LNCaP clone FGC (cell line): Measurements from ENCODE around the gene NANOS2.

Experiments used
- DNase-seq: peaks from one replicate; pipeline ENCODE4 v3.0.0-alpha.2; 2011; ENCODE audit warnings: low read depth
- H3K4me3 ChIP-seq: 2 replicates; pipeline ENCODE4 v1.5.1; 2011; ENCODE audit warnings: mild to moderate bottlenecking, low read depth, low read length, control low read depth
- CTCF ChIP-seq: IDR thresholded peaks from 2 replicates; pipeline ENCODE4 v1.5.1; 2012; ENCODE audit warnings: mild to moderate bottlenecking; ENCODE audit not compliant: control insufficient read depth, insufficient read depth; ENCODE audit errors: extremely low read depth

Gene NANOS2

GRCh38 chr19:45940515-45940805 is 25.9 kb upstream of the NANOS2 start:
- TF ChIP-seq CTCF, result no peak
- no peak overlapping the region for H3K4me3 ChIP-seq
- no peak for DNase-seq

GRCh38 chr19:45939792-45940514 is 25.4 kb upstream of the NANOS2 start:
- H3K4me3 ChIP-seq, result no peak overlapping the region
- no peak for TF ChIP-seq CTCF
- no peak for DNase-seq

GRCh38 chr19:45938733-45939319 is 24.2 kb upstream of the NANOS2 start:
- no peak overlapping the region for H3K4me3 ChIP-seq
- TF ChIP-seq CTCF, result no peak
- no peak for DNase-seq

GRCh38 chr19:45935267-45935666 is 20.7 kb upstream of the NANOS2 start:
- DNase-seq, result no peak
- H3K4me3 ChIP-seq, result no peak overlapping the region
- TF ChIP-seq CTCF, result no peak

- no peak overlapping the region for H3K4me3 ChIP-seq
- DNase-seq, result no peak
- no peak for TF ChIP-seq CTCF
Measured at GRCh38 chr19:45934551-45935230, 20.1 kb upstream of the NANOS2 start.

- DNase-seq, result no peak
- no peak overlapping the region for H3K4me3 ChIP-seq
- no peak for TF ChIP-seq CTCF
Measured at GRCh38 chr19:45933759-45934158, 19.2 kb upstream of the NANOS2 start.
